Measurements from ENCODE around the gene RIPOR3.
"Not testable (repeated sequence)": the region's sequence is repeated elsewhere in the genome, so short reads cannot be mapped to it uniquely, and the experiment has no call there.

The RIPOR3 gene

DNA sequence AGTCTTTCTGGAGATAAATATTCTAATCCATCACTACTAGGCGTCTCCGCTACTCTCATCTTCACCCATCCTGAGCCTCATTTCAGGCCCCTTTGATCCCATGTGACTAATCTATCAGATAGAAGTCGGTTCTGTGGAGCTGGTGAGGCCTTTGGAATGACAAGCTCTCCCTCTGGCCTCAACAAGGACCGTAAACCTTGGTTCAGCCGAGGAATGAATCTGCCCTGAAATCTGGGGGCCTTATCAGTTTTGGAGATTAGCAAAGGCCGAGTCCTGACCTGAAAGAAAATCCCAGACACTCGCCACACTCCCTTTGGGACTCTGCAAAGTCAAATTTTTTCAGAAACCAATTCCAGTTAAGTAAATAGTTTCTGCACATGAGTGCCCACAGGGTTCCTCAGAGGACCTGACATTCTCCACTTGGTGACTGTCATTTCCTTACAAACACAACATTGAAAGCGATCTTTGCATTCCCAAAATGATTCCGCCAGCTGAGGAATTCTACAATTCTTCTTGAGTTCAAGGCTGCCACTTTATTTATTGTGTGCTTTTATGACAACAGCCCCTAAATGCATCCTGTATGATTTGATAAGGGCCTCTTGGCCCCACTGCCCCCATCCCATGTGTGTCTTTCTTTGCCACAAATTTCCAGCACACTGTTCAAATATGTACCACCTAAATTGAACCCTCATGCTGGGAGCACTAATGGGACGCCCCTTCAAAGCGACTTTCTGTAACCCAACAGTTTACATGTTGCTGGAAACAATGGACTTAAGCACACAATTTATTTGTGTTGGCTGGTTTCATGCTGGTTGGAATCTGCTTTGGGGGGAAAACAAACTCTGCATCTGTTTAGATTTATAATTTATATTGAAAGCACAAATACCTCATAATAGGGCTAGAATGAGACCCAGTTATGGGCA, 10.0 kb upstream of the RIPOR3 start:
- Histone ChIP-seq H3K27me3 (no peaks in the 10 kb centered on the region), H3K9me3 (replicated peaks in 1 of 11) (no peaks in the 10 kb centered on the region), H3K9ac (no peak overlapping the region), H3K4me2 (no peak overlapping the region), H3K27ac (no peak overlapping the region), H3K4me3 (no peak overlapping the region), H3K4me1 (peaks cover 0 to 9% (median 2%) of the 10 kb centered on the region in 10 experiments; a peak in 7 of 20 replicates), H4K20me1 (no peaks in the 10 kb centered on the region), H3K36me3 (no peaks in the 10 kb centered on the region)
- TF ChIP-seq Cebpa-rat (IDR thresholded peaks at IDR 0.05): no peak

DNA sequence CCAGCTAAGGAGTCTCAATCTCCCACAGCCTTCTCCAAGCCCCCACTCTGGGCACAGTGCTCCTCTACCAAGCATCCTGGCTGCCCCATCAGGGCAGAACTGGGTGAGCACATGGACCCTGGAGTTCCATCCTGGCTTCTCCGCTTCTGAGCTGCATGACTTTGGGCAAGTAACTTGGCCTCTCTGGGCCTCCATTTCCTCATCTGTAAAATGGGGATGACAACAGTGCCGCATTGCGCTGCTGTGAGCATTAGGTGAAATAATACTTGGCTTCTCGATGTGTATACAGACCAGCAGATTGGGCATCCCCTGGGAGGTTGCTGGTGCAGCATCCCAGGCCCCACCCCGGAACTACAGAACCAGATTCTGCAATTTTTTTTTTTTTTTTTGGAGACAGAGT, 8.3 kb upstream of the RIPOR3 start:
- Histone ChIP-seq H3K36me3 (no peaks in the 10 kb centered on the region), H4K20me1 (no peaks in the 10 kb centered on the region), H3K4me3 (no peak overlapping the region), H3K27me3 (no peaks in the 10 kb centered on the region), H3K4me2 (no peak overlapping the region), H3K27ac (no peak overlapping the region), H3K9me3 (replicated peaks in 1 of 11) (no peaks in the 10 kb centered on the region), H3K9ac (no peak overlapping the region), H3K4me1 (peaks cover 0 to 7% (median under 1%) of the 10 kb centered on the region in 10 experiments; a peak in 6 of 20 replicates)
- no peak for TF ChIP-seq Cebpa-rat (IDR thresholded peaks at IDR 0.05)

DNA sequence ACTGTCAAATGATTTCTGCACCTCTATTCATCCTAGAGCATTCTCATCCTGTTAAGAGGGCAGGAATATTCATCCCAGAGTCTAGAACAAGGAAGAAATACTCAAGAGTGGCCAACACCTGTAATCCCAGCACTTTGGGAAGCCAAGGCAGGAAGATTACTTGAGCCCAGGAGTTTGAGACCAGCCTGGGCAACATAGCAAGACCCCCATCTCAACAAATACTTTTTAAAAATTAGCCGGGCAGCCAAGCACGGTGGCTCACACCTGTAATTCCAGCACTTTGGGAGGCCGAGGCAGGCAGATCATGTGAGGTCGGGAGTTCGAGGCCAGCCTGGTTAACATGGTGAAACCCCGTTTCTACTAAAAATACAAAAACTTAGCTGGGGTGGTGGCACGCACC, 6.9 kb upstream of the RIPOR3 start:
- H3K4me1 ChIP-seq; H3K9me3 ChIP-seq (replicated peaks in 1 of 11); H3K4me3 ChIP-seq; H4K20me1 ChIP-seq; H3K36me3 ChIP-seq; H3K9ac ChIP-seq; H3K27ac ChIP-seq; H3K4me2 ChIP-seq; H3K27me3 ChIP-seq: not testable (repeated sequence)

DNA sequence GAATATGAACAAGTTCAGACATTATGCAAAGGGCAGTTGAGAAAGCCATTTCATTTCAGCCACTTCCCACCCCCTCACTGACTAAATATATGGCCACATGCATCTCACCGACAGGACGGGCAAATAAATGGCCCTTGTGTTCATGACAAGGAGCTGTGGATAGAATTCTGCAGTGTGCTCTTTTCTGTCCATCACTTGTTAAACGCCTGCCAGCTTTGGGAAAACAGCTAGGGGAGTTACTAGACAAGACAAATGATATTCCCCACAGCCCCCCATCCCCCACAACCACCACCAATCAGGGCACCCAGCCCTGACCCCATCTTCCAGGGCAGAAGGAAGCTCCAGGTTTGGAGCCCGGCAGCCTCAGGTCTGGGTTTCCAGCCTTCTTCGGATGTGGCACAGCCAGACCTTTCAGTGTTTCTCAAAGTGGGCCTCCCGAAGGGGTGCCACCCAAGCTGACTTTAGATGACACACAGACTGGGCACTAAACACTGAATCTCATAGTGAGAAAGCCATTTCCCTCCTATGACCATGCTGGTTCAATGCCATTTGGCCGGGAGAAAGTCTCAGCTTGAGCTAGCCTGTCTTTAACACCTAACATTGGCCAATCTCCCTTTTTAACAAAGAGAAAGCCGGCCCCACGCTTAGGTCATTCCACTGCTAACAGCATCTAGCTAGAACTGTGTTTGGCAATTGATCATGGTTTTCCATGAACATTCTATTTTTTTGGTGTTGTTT, 4.0 kb upstream of the RIPOR3 start:
- H3K4me3 ChIP-seq: no peak overlapping the region
- peaks cover 0 to 3% (median 0%) of the 10 kb centered on the region in 11 experiments; a peak in 1 of 22 replicates for H3K27me3 ChIP-seq
- no peaks in the 10 kb centered on the region for H4K20me1 ChIP-seq
- no peaks in the 10 kb centered on the region for H3K36me3 ChIP-seq
- peaks cover under 1 to 22% (median 19%) of the 10 kb centered on the region in 10 experiments for H3K4me1 ChIP-seq
- no peaks in the 10 kb centered on the region for H3K9me3 ChIP-seq (replicated peaks in 1 of 11)
- H3K27ac ChIP-seq: no peak overlapping the region
- TF ChIP-seq Cebpa-rat (IDR thresholded peaks at IDR 0.05): no peak
- no peak overlapping the region for H3K4me2 ChIP-seq
- no peak overlapping the region for H3K9ac ChIP-seq

DNA sequence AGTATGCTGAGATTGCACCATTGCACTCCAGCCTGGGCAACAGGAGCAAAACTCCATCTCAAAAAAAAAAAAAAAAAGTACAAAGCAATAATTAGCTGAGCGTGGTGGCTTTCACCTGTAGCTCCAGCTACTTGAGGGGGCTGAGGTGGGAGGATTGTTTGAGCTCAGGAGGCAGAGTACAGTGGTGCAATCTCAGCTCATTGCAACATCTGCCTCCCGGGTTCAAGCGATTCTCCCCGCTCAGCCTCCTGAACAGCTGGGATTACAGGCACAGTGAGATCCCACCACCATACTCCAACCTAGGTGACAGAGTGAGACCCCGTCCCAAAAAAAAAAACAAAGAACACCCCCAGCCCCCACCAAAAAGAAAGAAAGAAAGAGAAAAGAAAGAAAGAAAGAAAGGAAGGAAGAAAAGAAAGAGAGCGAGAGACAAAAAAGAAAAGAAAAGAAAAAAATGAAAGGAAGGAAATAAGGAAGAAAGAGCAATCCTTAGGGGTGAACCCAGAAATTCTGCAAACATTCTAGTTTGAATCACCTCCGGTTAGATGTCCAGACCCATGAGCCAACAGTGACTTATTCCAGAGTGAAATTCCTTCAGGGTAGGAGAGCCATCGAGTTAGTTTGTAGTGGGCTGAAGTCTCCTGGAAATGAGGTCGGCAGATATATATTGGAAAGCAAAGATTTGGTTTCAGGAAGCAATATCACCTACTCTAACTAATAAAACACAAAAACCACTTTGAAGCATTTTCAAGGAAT, 3.2 kb upstream of the RIPOR3 start:
- Histone ChIP-seq H3K27ac (no peak overlapping the region), H3K4me1 (peaks cover 8 to 29% (median 27%) of the 10 kb centered on the region in 10 experiments), H3K9ac (no peak overlapping the region), H3K27me3 (peaks cover 0 to 3% (median 0%) of the 10 kb centered on the region in 11 experiments; a peak in 1 of 22 replicates), H3K4me2 (no peak overlapping the region), H3K9me3 (replicated peaks in 1 of 11) (no peaks in the 10 kb centered on the region), H3K4me3 (no peak overlapping the region), H3K36me3 (no peaks in the 10 kb centered on the region), H4K20me1 (no peaks in the 10 kb centered on the region)
- no peak for TF ChIP-seq Cebpa-rat (IDR thresholded peaks at IDR 0.05)

DNA sequence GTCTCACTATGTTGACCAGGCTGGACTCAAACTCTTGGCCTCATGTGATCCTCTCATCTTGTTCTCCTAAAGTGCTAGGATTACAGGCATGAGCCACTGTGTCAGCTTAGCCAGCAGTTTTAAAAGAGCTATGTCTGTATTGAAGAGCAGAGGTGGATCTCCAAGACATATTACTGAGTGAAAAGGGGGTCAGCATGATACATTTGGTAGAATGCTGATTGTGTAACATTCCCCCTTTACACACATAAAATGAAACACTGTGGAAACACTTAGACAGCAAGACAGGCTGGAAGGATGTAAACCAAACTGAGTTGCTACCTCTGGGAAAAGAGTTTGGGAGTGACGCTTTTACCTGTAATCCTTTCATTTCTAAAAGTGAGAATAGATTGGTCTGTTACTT, 1.7 kb upstream of the RIPOR3 start:
- H3K27ac ChIP-seq: no peak overlapping the region
- no peak overlapping the region for H3K4me3 ChIP-seq
- no peaks in the 10 kb centered on the region for H3K9me3 ChIP-seq (replicated peaks in 1 of 11)
- TF ChIP-seq Cebpa-rat (IDR thresholded peaks at IDR 0.05): no peak
- H3K27me3 ChIP-seq: peaks cover 0 to 3% (median 0%) of the 10 kb centered on the region in 11 experiments; a peak in 1 of 22 replicates
- no peaks in the 10 kb centered on the region for H3K36me3 ChIP-seq
- H3K4me1 ChIP-seq: peaks cover 9 to 45% (median 39%) of the 10 kb centered on the region in 10 experiments
- H3K9ac ChIP-seq: no peak overlapping the region
- H4K20me1 ChIP-seq: no peaks in the 10 kb centered on the region
- H3K4me2 ChIP-seq: no peak overlapping the region

DNA sequence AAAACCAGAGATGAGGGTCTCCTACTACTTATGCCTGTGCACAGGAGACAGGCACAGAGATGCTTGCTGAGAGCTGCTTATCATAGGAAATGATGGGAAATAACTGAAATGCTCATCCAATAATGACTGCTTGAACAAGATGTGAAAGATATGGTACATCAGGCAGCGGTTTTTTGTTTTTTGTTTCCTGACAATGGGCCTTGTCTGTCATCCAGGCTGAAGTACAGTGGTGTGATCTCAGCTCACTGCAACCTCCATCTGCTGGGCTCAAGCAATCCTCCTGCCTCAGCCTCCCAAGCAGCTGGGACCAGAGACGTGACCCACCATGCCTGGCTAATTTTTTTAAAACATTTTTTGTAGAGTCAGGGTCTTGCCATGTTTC, 1.2 kb upstream of the RIPOR3 start:
- peak overlapping the region in 1 of 11 experiments; percentile 64; a peak in 1 of 22 replicates for H3K4me2 ChIP-seq

DNA sequence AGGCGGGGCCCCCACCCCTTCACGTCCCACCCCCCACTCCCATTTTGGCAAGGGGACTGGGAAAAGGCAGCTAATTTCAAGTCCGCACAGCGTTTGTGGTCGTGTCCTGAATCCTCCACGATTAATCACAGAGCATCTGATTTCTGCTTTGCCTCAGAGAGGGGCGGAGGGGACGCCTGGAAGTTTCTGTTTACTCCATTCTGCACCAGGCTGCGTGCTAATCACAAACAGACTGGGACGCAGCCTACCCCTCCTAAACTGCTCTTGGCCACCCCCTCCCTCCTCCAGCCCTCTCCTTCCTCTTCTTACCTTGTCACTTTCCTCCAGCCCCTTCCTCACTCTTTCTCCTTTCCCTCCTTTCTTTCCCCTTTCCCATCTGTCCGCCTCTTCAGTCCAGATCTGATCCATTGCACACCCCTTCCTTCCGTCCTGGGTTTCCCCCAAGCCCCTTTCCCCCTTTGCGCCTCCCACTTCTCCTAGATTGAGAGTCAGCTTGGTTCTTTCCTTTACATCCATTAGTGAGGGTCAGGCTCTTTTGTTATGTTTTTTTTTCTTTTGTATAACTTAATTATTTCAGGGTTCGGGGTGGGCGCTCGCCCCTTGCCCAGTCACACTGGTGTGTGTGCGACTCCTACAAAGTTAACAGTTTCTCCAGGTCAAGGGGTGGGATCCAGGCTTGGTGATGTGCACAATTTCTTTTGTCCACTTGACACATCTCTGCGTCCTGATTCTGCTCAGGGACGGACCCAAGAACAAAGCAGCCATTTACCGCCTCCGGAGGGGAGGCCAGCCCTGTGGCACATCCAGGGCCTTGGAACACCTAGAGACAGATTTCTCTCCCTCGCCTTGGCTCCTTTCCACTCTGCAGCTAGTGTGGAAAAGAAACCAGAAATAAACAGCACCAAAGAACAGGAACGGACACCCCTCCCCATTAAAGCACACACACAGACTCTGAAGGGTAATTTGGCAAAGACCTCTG, 520 bp upstream of the RIPOR3 start:
- no peak overlapping the region for H3K4me3 ChIP-seq
- TF ChIP-seq Cebpa-rat (IDR thresholded peaks at IDR 0.05): no peak

More for the DNA sequence above, 1.2 kb upstream of the RIPOR3 start:
- Histone ChIP-seq H3K9ac (no peak overlapping the region), H3K27me3 (peaks cover 0 to 3% (median 0%) of the 10 kb centered on the region in 11 experiments; a peak in 1 of 22 replicates), H3K9me3 (replicated peaks in 1 of 11) (no peaks in the 10 kb centered on the region), H3K4me1 (peaks cover 9 to 48% (median 41%) of the 10 kb centered on the region in 10 experiments), H3K27ac (0 out of 22 replicates have a peak overlapping the region, but pooled peaks of 1 of the 11 experiments have one; percentile 7), H3K36me3 (no peaks in the 10 kb centered on the region), H3K4me3 (no peak overlapping the region), H4K20me1 (no peaks in the 10 kb centered on the region)
- no peak for TF ChIP-seq Cebpa-rat (IDR thresholded peaks at IDR 0.05)

More for the DNA sequence above, 520 bp upstream of the RIPOR3 start:
- Histone ChIP-seq H3K4me1 (peaks cover 9 to 53% (median 45%) of the 10 kb centered on the region in 10 experiments), H3K27me3 (peaks cover 0 to 3% (median 0%) of the 10 kb centered on the region in 11 experiments; a peak in 1 of 22 replicates), H3K36me3 (no peaks in the 10 kb centered on the region), H3K9ac (no peak overlapping the region), H3K9me3 (replicated peaks in 1 of 11) (no peaks in the 10 kb centered on the region), H3K27ac (peak overlapping the region in 2 of 11 experiments; percentile 7 to 73; a peak in 2 of 22 replicates), H3K4me2 (peak overlapping the region in 9 of 11 experiments; percentile 55 to 90 (median 67); a peak in 16 of 22 replicates), H4K20me1 (no peaks in the 10 kb centered on the region)
